ENCODE results near the gene ARGLU1.

The ARGLU1 gene

DNA sequence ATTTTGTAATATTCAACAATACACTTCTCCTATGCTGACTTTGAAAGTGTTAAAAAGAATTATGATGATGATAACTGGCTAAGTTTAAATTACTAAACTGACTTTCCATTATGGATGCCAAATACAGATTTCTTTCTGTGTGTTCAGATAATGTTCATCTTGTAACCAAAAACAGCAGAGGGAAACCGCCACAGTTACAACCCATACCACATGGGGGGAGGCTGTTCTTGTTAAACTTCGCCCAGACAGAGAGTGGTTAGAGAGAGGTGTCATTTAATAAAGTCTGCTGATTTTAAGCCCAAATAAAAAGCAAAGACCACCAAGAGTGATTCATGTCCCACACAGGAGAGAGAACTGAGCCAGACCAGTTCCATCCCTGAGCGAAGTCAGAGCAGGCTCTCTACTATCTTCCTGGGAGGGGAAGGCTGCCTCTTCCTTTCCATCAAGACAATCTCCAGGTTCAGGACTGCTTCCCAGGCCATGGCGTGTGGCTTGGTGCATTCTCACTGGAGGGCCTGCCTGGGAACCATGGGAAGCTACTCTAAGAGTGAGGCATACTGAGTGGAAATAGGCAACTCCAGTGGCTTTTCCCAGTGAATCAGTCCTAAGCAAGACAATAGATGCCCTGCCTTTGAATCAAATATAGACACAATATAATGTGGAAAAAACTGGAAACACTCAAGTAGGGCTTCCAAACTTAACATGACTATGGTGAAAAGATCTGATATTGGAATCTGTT is 50.7 kb downstream of the ARGLU1 start:
- no peaks in the 10 kb centered on the region for H3K27me3 ChIP-seq (ENCODE audit: control insufficient read depth, insufficient read depth, low read length)
- no peaks in the 10 kb centered on the region for H3K79me2 ChIP-seq
- no peak overlapping the region for H3K4me2 ChIP-seq (ENCODE audit: low read length)
- H2AFZ ChIP-seq = no peak overlapping the region
- no peaks in the 10 kb centered on the region for H3K36me3 ChIP-seq (ENCODE audit: control insufficient read depth, insufficient read depth, low read length)
- no peak overlapping the region for H3K4me3 ChIP-seq (ENCODE audit: low read depth, low read length)
- no peaks in the 10 kb centered on the region for H3K4me1 ChIP-seq
- no peak overlapping the region for H3K27ac ChIP-seq
- no peak for TF ChIP-seq CTCF (IDR thresholded peaks at IDR 0.05)
- H3K9ac ChIP-seq = no peak overlapping the region
- H3K9me3 ChIP-seq (ENCODE audit: control insufficient read depth, low read length) = no peaks in the 10 kb centered on the region

DNA sequence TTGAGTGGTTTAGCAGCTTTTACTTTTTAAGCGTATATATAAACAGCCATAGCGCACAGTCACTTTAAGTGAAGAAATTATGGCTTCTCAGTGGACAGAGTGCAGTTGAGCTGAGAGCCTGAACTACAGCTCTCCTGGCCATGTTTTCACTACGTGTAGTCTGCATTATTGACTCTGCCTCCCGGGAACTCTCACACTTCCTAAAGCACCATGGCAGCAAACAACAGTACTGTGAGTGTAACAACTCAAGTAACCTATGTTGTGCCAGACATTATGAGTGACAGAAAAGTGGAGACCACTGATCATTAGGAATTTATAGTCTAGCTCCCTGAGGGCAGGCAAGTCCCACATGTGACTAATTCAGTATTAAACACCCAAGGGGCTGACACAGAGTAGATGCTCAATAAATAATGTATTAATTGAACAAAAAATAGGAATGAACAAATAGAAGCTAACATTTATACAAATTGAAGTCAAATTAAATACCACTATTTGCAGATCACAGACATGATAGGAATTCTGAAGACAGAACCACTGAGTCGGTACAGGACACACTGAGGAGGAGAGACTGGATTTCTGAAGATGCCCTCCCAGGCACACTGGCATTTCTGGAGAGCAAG is 52.2 kb downstream of the ARGLU1 start:
- TF ChIP-seq CTCF (IDR thresholded peaks at IDR 0.05) = no peak
- Histone ChIP-seq H3K27me3 (ENCODE audit: control insufficient read depth, insufficient read depth, low read length) (no peaks in the 10 kb centered on the region), H3K4me2 (ENCODE audit: low read length) (no peak overlapping the region), H3K27ac (no peak overlapping the region), H2AFZ (no peak overlapping the region), H3K4me1 (no peaks in the 10 kb centered on the region), H3K36me3 (ENCODE audit: control insufficient read depth, insufficient read depth, low read length) (no peaks in the 10 kb centered on the region), H3K79me2 (no peaks in the 10 kb centered on the region), H3K4me3 (ENCODE audit: low read depth, low read length) (no peak overlapping the region), H3K9me3 (ENCODE audit: control insufficient read depth, low read length) (no peaks in the 10 kb centered on the region), H3K9ac (no peak overlapping the region)

DNA sequence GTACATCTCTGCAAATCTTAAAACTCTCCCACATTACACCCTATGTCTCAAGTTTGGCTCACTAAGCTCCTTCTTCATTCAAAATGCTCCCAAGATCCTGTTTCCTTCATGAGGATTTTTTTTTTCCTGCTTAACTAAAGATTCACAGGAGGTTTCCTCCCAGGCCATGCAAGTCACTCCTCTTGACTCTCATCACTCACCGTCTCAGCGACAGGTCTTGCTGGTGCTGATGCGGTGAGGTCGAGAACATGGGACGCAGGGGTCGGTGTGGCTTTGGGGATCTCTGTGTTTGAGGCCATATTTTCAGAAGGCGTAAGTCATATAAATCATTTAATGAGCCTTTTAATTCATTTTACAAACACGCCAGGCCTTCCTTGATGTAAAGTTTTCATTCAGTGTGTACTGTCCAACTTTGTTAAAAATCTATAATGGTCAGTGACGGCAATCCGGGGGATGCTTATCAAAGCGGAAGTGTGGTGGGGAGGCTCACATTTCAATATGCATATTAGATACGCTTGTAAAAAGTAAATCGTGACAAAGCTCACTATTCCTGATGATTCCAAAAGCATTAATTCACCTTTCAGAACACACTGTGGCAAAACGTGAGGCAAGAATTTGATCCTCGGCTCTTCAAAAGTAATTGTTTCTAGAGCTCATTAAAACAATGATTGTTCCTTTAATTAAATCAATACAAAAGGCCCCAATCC is 52.9 kb downstream of the ARGLU1 start:
- Histone ChIP-seq H3K4me1 (no peaks in the 10 kb centered on the region), H3K27ac (no peak overlapping the region), H2AFZ (no peak overlapping the region), H3K36me3 (ENCODE audit: control insufficient read depth, insufficient read depth, low read length) (no peaks in the 10 kb centered on the region), H3K4me3 (ENCODE audit: low read depth, low read length) (no peak overlapping the region), H3K9me3 (ENCODE audit: control insufficient read depth, low read length) (no peaks in the 10 kb centered on the region), H3K4me2 (ENCODE audit: low read length) (no peak overlapping the region), H3K9ac (no peak overlapping the region), H3K27me3 (ENCODE audit: control insufficient read depth, insufficient read depth, low read length) (no peaks in the 10 kb centered on the region), H3K79me2 (no peaks in the 10 kb centered on the region)
- no peak for TF ChIP-seq CTCF (IDR thresholded peaks at IDR 0.05)

GRCh38 chr13:106513025-106513983 is 54.6 kb downstream of the ARGLU1 start:
- no peak overlapping the region for H3K4me3 ChIP-seq (ENCODE audit: low read depth, low read length)
- no peak overlapping the region for H3K9ac ChIP-seq
- no peaks in the 10 kb centered on the region for H3K79me2 ChIP-seq
- H2AFZ ChIP-seq = no peak overlapping the region
- no peaks in the 10 kb centered on the region for H3K4me1 ChIP-seq
- H3K9me3 ChIP-seq (ENCODE audit: control insufficient read depth, low read length) = no peaks in the 10 kb centered on the region
- TF ChIP-seq CTCF (IDR thresholded peaks at IDR 0.05) = no peak
- no peak overlapping the region for H3K4me2 ChIP-seq (ENCODE audit: low read length)
- no peak overlapping the region for H3K27ac ChIP-seq
- no peaks in the 10 kb centered on the region for H3K27me3 ChIP-seq (ENCODE audit: control insufficient read depth, insufficient read depth, low read length)
- H3K36me3 ChIP-seq (ENCODE audit: control insufficient read depth, insufficient read depth, low read length) = no peaks in the 10 kb centered on the region
